Thyroid gland (tissue), 4 donors: ENCODE data around the gene AKAP7.

Experiments used
- CTCF ChIP-seq, 6 experiments: fragments of 200-600 bp in 3 of 6; fragments of 450-650 bp in 3 of 6; sonication (generic) in 3 of 6; IDR thresholded peaks; one replicate each; pipeline ENCODE4 v1.5.1; 2016 to 2019; ENCODE audit warnings: antibody characterized with exemption in 6 of 6, mild to moderate bottlenecking in 2 of 6, inconsistent platforms in 1 of 6, moderate library complexity in 1 of 6
- POLR2A ChIP-seq, 2 donors: fragments of 450-650 bp; IDR thresholded peaks; one replicate each; pipeline ENCODE4 v1.6.1; 2017; ENCODE audit warnings: antibody characterized with exemption in 2 of 2, mild to moderate bottlenecking in 2 of 2, moderate library complexity in 1 of 2

GRCh38 chr6:131268303-131268702 is 133.0 kb downstream of the AKAP7 start:
- TF ChIP-seq CTCF (IDR thresholded peaks at IDR 0.05) (no peak), POLR2A (IDR thresholded peaks at IDR 0.05) (no peak)
